Body of pancreas (tissue), 4 donors: Measurements from ENCODE around the gene PKP1.

ENCODE experiments used
- POLR2A ChIP-seq, 3 donors: fragments of 450-650 bp; IDR thresholded peaks; one replicate each; pipeline ENCODE4 v1.6.1; 2016; ENCODE audit warnings: antibody characterized with exemption in 3 of 3, mild to moderate bottlenecking in 2 of 3
- TF ChIP-seq, protein P1 (sequence below), 7 experiments: fragments of 450-650 bp in 4 of 7; fragments of 200-600 bp in 3 of 7; sonication (generic) in 3 of 7; IDR thresholded peaks; one replicate each; pipeline ENCODE4 v1.5.1; 2016 to 2019; ENCODE audit warnings: antibody characterized with exemption in 7 of 7

DNA sequence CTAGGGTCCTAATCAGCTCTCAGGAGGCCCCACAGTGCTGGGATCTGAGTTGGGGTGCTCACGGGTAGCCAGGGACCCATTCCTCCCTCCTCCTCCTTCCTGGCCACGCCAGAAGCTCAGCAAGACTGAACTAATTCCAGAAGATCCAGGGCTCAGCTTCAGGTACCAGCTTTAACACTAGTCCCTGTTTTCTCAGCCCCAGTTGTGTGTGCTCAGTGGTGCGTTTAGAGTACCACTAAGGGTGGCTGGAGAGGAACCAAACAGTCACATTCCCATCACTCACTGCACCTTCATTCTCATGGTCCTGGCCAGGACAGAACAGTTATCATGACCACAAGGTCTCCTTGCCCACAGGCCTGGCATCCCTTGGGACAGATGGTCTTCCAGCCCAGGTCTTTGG is 20.8 kb downstream of the PKP1 start:
- TF ChIP-seq, protein P1, sequence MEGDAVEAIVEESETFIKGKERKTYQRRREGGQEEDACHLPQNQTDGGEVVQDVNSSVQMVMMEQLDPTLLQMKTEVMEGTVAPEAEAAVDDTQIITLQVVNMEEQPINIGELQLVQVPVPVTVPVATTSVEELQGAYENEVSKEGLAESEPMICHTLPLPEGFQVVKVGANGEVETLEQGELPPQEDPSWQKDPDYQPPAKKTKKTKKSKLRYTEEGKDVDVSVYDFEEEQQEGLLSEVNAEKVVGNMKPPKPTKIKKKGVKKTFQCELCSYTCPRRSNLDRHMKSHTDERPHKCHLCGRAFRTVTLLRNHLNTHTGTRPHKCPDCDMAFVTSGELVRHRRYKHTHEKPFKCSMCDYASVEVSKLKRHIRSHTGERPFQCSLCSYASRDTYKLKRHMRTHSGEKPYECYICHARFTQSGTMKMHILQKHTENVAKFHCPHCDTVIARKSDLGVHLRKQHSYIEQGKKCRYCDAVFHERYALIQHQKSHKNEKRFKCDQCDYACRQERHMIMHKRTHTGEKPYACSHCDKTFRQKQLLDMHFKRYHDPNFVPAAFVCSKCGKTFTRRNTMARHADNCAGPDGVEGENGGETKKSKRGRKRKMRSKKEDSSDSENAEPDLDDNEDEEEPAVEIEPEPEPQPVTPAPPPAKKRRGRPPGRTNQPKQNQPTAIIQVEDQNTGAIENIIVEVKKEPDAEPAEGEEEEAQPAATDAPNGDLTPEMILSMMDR (IDR thresholded peaks at IDR 0.05): no peak
- no peak for TF ChIP-seq POLR2A (IDR thresholded peaks at IDR 0.05)
